Urinary bladder (tissue), 4 donors: ENCODE results near the gene COL19A1. TPM values are rescaled to one million over a fixed set of nuclear protein-coding genes. Genes with fewer than 3 reads are reported as not detected.

ENCODE experiments used
- DNase-seq: peaks from one replicate; pipeline ENCODE4 v3.0.0-alpha.2; 2015; ENCODE audit errors: extremely low spot score
- H3K27ac ChIP-seq: one replicate; pipeline ENCODE4 v1.5.1; 2013; ENCODE audit warnings: low read depth, mild to moderate bottlenecking, moderate library complexity
- H3K36me3 ChIP-seq: one replicate; pipeline ENCODE4 v1.6.1; 2013; ENCODE audit warnings: mild to moderate bottlenecking, moderate library complexity; ENCODE audit not compliant: insufficient read depth
- H3K4me1 ChIP-seq: one replicate; pipeline ENCODE4 v1.6.1; 2013; ENCODE audit warnings: mild to moderate bottlenecking, moderate library complexity; ENCODE audit not compliant: insufficient read depth
- H3K4me3 ChIP-seq: one replicate; pipeline ENCODE4 v1.5.1; 2013; ENCODE audit warnings: low read depth, low read length
- WGBS: extraction: QIAGEN DNeasy Blood & Tissue Kit; methylation state at CpG from one replicate; pipeline ENCODE4 v1.1.7; 2013; 5-methylcytosine and 5-hydroxymethylcytosine counted together
- polyA plus RNA-seq: library from polyadenylated mRNA; stranded (reverse); fragments of 200-250 nt; gene quantifications from one replicate; pipeline ENCODE4 v1.2.3, GENCODE V29; 2013
- small RNA-seq: library from RNA; depleted of rRNA; stranded (forward); fragments of <200 nt; gene quantifications from one replicate; pipeline ENCODE3, GENCODE V24; 2014
- total RNA-seq: library from RNA; depleted of rRNA; stranded (reverse); fragments of >200 nt; gene quantifications from one replicate; pipeline ENCODE4 v1.2.3, GENCODE V29; 2014
- donor health status: healthy with polysubstance abuse.
- donor health status: healthy.

COL19A1 gene
- total and polyA plus RNA-seq, 2 donors, result 4.6 to 29.4 TPM

- DNase-seq, result no peak
- Histone ChIP-seq H3K4me1 (no peaks in the 10 kb centered on the region), H3K27ac (no peak overlapping the region), H3K4me3 (no peak overlapping the region), H3K36me3 (no peaks in the 10 kb centered on the region)
- 42% methylated on average over 1 of the region's 1 CpG for WGBS
These were observed 392.1 kb downstream of the COL19A1 start for GRCh38 chr6:70258483-70258882.

Small RNA genes within 50 kb of the gene (small RNA-seq; reads per million reads assigned to genes)
- not detected for gene RPL37P15

Other genes with a start within 250 kb of the COL19A1 start
- 86.8 TPM for gene LMBRD1, start 69.5 kb upstream of the COL19A1 start, total RNA-seq
- 50.4 TPM for gene LMBRD1, start 69.5 kb upstream of the COL19A1 start, polyA plus RNA-seq